K562 (cell line): Measurements from ENCODE around the gene LRRC8E. TPM values are rescaled to one million over a fixed set of nuclear protein-coding genes. Genes with fewer than 3 reads are reported as not detected.

ENCODE experiments used
- ATAC-seq: fragments of 200-7000 bp; cut with Tn5 transposase; 3 replicates; pipeline ENCODE4 v1.9.1; 2020; ENCODE audit warnings: moderate library complexity
- BruUV-seq: library from RNA; stranded (reverse); fragments of 400-500 nt; replicated peaks from 2 replicates; lab custom pipeline; 2021; lab: Mats Ljungman, UMichigan
- CTCF ChIA-PET: fragments of 300-600 bp; formaldehyde crosslinking; extraction: SDS; loops from one replicate; lab custom pipeline; 2021; ENCODE audit warnings: low intra/inter-chr PET ratio; lab: Yijun Ruan, JAX
- POLR2A ChIA-PET: fragments of 300-600, 350-650 bp; sonication (Branson Sonifier 250); formaldehyde crosslinking; extraction: SDS; loops from one replicate; lab custom pipeline; 2021; ENCODE audit warnings: antibody characterized with exemption, inconsistent platforms; lab: Yijun Ruan, JAX
- DNase-seq, 4 experiments: peaks; one replicate each; pipeline versions ENCODE4 v3.0.0 to v3.0.0-alpha.2; 2011 to 2018; ENCODE audit warnings: low spot score in 3 of 4, mixed read lengths in 3 of 4; ENCODE audit errors: extremely low read depth in 1 of 4
- FAIRE-seq: peaks from 2 replicates; lab custom pipeline; 2011; peaks lifted over from hg19 to GRCh38; lab: Jason Lieb, UNC
- H2AFZ ChIP-seq: 2 replicates; pipeline ENCODE4 v1.6.0; 2011; ENCODE audit warnings: low read depth, low read length, control low read depth, inconsistent platforms
- H3K27ac ChIP-seq: fragments of 200-600 bp; 3 replicates; pipeline ENCODE4 v1.8.0; 2011; ENCODE audit warnings: low read depth, mild to moderate bottlenecking, control low read depth, inconsistent platforms, low read length, moderate library complexity, mixed read lengths; ENCODE audit errors: extremely low read depth
- H3K27me3 ChIP-seq, 2 experiments: fragments of 300-600 bp in 1 of 2; 2 replicates in 1 of 2; 3 replicates in 1 of 2; pipeline versions ENCODE4 v1.6.0 to v1.8.0; 2011; ENCODE audit warnings: inconsistent platforms in 2 of 2, low read length in 2 of 2, mild to moderate bottlenecking in 1 of 2, mixed read lengths in 1 of 2, moderate library complexity in 1 of 2; ENCODE audit not compliant: control insufficient read depth in 2 of 2, insufficient read depth in 2 of 2
- H3K36me3 ChIP-seq: fragments of 300-600 bp; 3 replicates; pipeline ENCODE4 v1.8.0; 2011; ENCODE audit warnings: mild to moderate bottlenecking, low read length, inconsistent platforms; ENCODE audit not compliant: control insufficient read depth, insufficient read depth
- H3K4me1 ChIP-seq, 2 experiments: fragments of 200-600 bp in 1 of 2; replicated peaks in 1 of 2; 2 replicates in 1 of 2; 3 replicates in 1 of 2; pipeline versions ENCODE4 v1.5.1 to v1.8.0; 2011; ENCODE audit warnings: inconsistent platforms in 2 of 2, low read length in 2 of 2, mild to moderate bottlenecking in 1 of 2, mixed read lengths in 1 of 2, moderate library complexity in 1 of 2; ENCODE audit not compliant: control insufficient read depth in 2 of 2, insufficient read depth in 2 of 2
- H3K4me2 ChIP-seq: 2 replicates; pipeline ENCODE4 v1.6.1; 2011; ENCODE audit warnings: low read length, control low read depth, inconsistent platforms, mixed read lengths; ENCODE audit not compliant: insufficient read depth
- H3K4me3 ChIP-seq: fragments of 200-600 bp; sonication (generic), shearing (Covaris generic); 2 replicates; pipeline ENCODE4 v1.5.1; 2016; ENCODE audit warnings: control low read depth, inconsistent platforms
- H3K79me2 ChIP-seq: fragments of 200-600 bp; 3 replicates; pipeline ENCODE4 v1.8.0; 2011; ENCODE audit warnings: low read length, inconsistent platforms; ENCODE audit not compliant: control insufficient read depth, insufficient read depth
- H3K9ac ChIP-seq, 2 experiments: 2 replicates each; pipeline versions ENCODE4 v1.6.0 to v1.6.1; 2011; ENCODE audit warnings: low read depth in 2 of 2, low read length in 2 of 2, control low read depth in 1 of 2, inconsistent platforms in 1 of 2, mild to moderate bottlenecking in 1 of 2, mixed read lengths in 1 of 2; ENCODE audit not compliant: insufficient read depth in 1 of 2
- H3K9me1 ChIP-seq: one replicate; pipeline ENCODE4 v1.6.0; 2011; ENCODE audit warnings: inconsistent platforms, mild to moderate bottlenecking, low read length, moderate library complexity; ENCODE audit not compliant: control insufficient read depth, insufficient read depth
- H3K9me3 ChIP-seq: replicated peaks from 2 replicates; pipeline ENCODE4 v1.5.1; 2011; ENCODE audit warnings: low read depth, low read length, inconsistent platforms; ENCODE audit not compliant: control insufficient read depth, insufficient read depth
- H4K20me1 ChIP-seq: replicated peaks from 2 replicates; pipeline ENCODE4 v1.6.1; 2011; ENCODE audit warnings: low read length, inconsistent platforms, mixed read lengths; ENCODE audit not compliant: control insufficient read depth, insufficient read depth
- BRF1 ChIP-seq: IDR thresholded peaks from 3 replicates; pipeline ENCODE4 v1.6.1; 2011; ENCODE audit warnings: borderline replicate concordance, mild to moderate bottlenecking; ENCODE audit not compliant: insufficient read length; ENCODE audit errors: extremely low read depth
- ERF ChIP-seq: fragments of 450-650 bp; formaldehyde crosslinking; IDR thresholded peaks from 2 replicates; pipeline ENCODE4 v1.4.0; 2020; ENCODE audit warnings: mild to moderate bottlenecking, mixed read lengths
- ESRRB ChIP-seq: fragments of 250-450 bp; sonication (Bioruptor Pico); IDR thresholded peaks from 2 replicates; pipeline ENCODE4 v1.5.0; 2020; ENCODE audit warnings: mild to moderate bottlenecking, moderate library complexity, borderline replicate concordance
- HNRNPL ChIP-seq: fragments of 200-400 bp; formaldehyde crosslinking; IDR thresholded peaks from 2 replicates; pipeline ENCODE4 v1.6.1; 2017; ENCODE audit warnings: low read depth, mild to moderate bottlenecking, low read length
- MTF1 ChIP-seq: fragments of 250-450 bp; sonication (Bioruptor Pico); IDR thresholded peaks from 2 replicates; pipeline ENCODE4 v1.9.0; 2021; ENCODE audit warnings: moderate library complexity, mild to moderate bottlenecking, inconsistent platforms, borderline replicate concordance
- NFE2L1 ChIP-seq: fragments of 450-650 bp; IDR thresholded peaks from 2 replicates; pipeline ENCODE4 v1.6.1; 2016; ENCODE audit warnings: missing genetic modification characterization, low read depth, mild to moderate bottlenecking, missing compliant biosample characterization, moderate library complexity, borderline replicate concordance
- POLR2B ChIP-seq: fragments of 450-650 bp; IDR thresholded peaks from 2 replicates; pipeline ENCODE4 v1.6.1; 2018; ENCODE audit warnings: low read depth; ENCODE audit not compliant: partially characterized antibody
- TCFL5 ChIP-seq: fragments of 250-450 bp; sonication (Bioruptor Pico); conservative IDR thresholded peaks from 2 replicates; pipeline ENCODE4 v1.6.1; 2021; ENCODE audit warnings: mild to moderate bottlenecking, moderate library complexity, matching md5 sums
- ZFX ChIP-seq: sonication (generic); formaldehyde crosslinking; IDR thresholded peaks from 2 replicates; pipeline ENCODE4 v1.8.0; 2022; ENCODE audit warnings: mild to moderate bottlenecking, missing genetic modification reagents, moderate library complexity
- ZNF263 ChIP-seq: sonication (generic); formaldehyde crosslinking; IDR thresholded peaks from 2 replicates; pipeline ENCODE4 v1.8.0; 2022; ENCODE audit warnings: mild to moderate bottlenecking, missing genetic modification reagents, borderline replicate concordance
- ZNF324 ChIP-seq: fragments of 250-450 bp; sonication (Bioruptor Pico); IDR thresholded peaks from 2 replicates; pipeline ENCODE4 v1.4.0; 2020; ENCODE audit warnings: mild to moderate bottlenecking
- WGBS: fragments of 100-300 bp; shearing (Covaris generic); methylation state at CpG from one replicate; pipeline ENCODE4 v1.1.6; 2016; ENCODE audit warnings: low coverage, mixed read lengths; ENCODE audit not compliant: insufficient coverage; ENCODE audit errors: missing lambda C conversion rate; 5-methylcytosine and 5-hydroxymethylcytosine counted together
- in situ Hi-C: fragments of 300-500 bp; cut with MboI; formaldehyde crosslinking; loops from 4 replicates; pipeline ENCODE4 v1.15.0; 2018; ENCODE audit warnings: inconsistent platforms, mixed read lengths
- intact Hi-C: fragments of 100-400 bp; cut with micrococcal nuclease; formaldehyde crosslinking; loops from 2 replicates; pipeline ENCODE4 v1.14.2; 2022
- polyA plus RNA-seq, 8 experiments: library from polyadenylated mRNA; depleted of rRNA in 4 of 8; stranded (reverse) in 5 of 8; unstranded in 3 of 8; fragments of >200 nt; fragmentation: Nextera tagmentation in 2 of 8; fragmentation: Illumina TruSeq in 1 of 8; extraction: Ambion mirVana in 2 of 8; extraction: Trizol in 1 of 8; gene quantifications; 2 replicates each; pipeline versions ENCODE4 v1.2.1 to v1.2.3, GENCODE V29; 2011 to 2014; ENCODE audit warnings: inconsistent platforms in 1 of 8, missing spikeins in 1 of 8
- total RNA-seq, 7 experiments: library from RNA; depleted of rRNA in 6 of 7; stranded (reverse); fragments of >200 nt in 6 of 7; fragmentation: Illumina TruSeq in 2 of 7; extraction: Trizol in 2 of 7; gene quantifications; 2 replicates each; pipeline versions ENCODE4 v1.2.1 to v1.2.3, GENCODE V29; 2011 to 2021; ENCODE audit warnings: low replicate concordance in 1 of 7
- TF ChIP-seq, protein P1 (sequence below): fragments of 150-350 bp; conservative IDR thresholded peaks from 2 replicates; pipeline ENCODE4 v1.6.1; 2014; ENCODE audit warnings: low read length

Gene LRRC8E
- total and polyA plus RNA-seq, 9 of the 15 experiments (the other 6 are each of a cell fraction or from before 2014, with no cell fraction given) = 0.08 to 5.7 (median 3.5) TPM; not detected in 1

DNA sequence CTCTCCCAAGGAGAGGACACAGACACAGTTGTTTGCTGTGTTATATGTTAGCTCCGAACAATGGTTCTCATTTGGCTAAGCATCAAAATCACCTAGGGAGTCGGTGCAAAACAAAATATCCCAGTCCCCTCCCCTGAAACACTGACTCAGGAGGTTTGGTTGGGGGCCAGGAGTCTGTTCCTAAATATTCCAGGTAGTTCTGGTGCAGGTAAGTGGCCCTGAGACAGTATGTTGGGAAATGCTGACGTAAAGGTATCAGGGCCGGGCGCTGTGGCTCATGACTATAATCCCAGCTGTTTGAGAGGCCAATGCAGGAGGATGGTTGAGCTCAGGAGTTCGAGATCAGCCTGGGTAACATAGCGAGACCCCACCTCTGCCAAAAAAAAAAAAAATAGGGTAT, 13.0 kb downstream of the LRRC8E start:
- POLR2A ChIA-PET = interaction anchor here (0.5 to 5.3 kb wide), 8 partner anchors 11 to 890 kb away, joined by 3 to 72 read pairs (median 5); partner anchors contain the start of genes LRRC8E and SNAPC2
- FAIRE-seq = no peak

GRCh38 chr19:7902796-7903243, 14.5 kb downstream of the LRRC8E start:
- peak; percentile 59 for FAIRE-seq
- Histone ChIP-seq H4K20me1 (no peaks in the 10 kb centered on the region), H3K27ac (peak overlapping the region; percentile 96), H3K36me3 (peaks cover 38% of the 10 kb centered on the region; the same call in 2 of the 3 replicates), H3K9me3 (no peaks in the 10 kb centered on the region), H3K79me2 (peaks cover 49% of the 10 kb centered on the region), H3K4me3 (peak overlapping the region; percentile 96), H3K4me2 (peak overlapping the region; percentile 98), H3K4me1 (peaks cover 13 to 61% of the 10 kb centered on the region in 2 experiments; a peak in 4 of 5 replicates), H3K27me3 (no peaks in the 10 kb centered on the region), H3K9me1 (peaks cover 7% of the 10 kb centered on the region), H2AFZ (peak overlapping the region; percentile 87), H3K9ac (peak overlapping the region; percentile 92 to 96)
- intact Hi-C loops = loop anchor here (2.0 kb wide), 2 partner anchors 32 to 50 kb away; no protein-coding TSS in a partner anchor
- POLR2A ChIA-PET = interaction anchor here (0.7 to 5.3 kb wide), 9 partner anchors 9 to 46 kb away, joined by 3 to 72 read pairs (median 6); partner anchors contain the start of genes LRRC8E, SNAPC2 and TGFBR3L
- 0% methylated on average over 17 of the region's 20 CpGs for WGBS
- CTCF ChIA-PET = interaction anchor here (0.6 to 1.0 kb wide), 2 partner anchors 31 to 49 kb away, joined by 3 read pairs; no protein-coding TSS in a partner anchor
- TSS peak; percentile 89 for BruUV-seq
- in situ Hi-C loops = no loop called here
- no peak; the same call in 1 of the 3 replicates for ATAC-seq
- peak in 1 of 4 experiments; percentile 40 for DNase-seq
- TF ChIP-seq, protein P1, sequence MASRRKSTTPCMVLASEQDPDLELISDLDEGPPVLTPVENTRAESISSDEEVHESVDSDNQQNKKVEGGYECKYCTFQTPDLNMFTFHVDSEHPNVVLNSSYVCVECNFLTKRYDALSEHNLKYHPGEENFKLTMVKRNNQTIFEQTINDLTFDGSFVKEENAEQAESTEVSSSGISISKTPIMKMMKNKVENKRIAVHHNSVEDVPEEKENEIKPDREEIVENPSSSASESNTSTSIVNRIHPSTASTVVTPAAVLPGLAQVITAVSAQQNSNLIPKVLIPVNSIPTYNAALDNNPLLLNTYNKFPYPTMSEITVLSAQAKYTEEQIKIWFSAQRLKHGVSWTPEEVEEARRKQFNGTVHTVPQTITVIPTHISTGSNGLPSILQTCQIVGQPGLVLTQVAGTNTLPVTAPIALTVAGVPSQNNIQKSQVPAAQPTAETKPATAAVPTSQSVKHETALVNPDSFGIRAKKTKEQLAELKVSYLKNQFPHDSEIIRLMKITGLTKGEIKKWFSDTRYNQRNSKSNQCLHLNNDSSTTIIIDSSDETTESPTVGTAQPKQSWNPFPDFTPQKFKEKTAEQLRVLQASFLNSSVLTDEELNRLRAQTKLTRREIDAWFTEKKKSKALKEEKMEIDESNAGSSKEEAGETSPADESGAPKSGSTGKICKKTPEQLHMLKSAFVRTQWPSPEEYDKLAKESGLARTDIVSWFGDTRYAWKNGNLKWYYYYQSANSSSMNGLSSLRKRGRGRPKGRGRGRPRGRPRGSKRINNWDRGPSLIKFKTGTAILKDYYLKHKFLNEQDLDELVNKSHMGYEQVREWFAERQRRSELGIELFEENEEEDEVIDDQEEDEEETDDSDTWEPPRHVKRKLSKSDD = no peak
- TF ChIP-seq TCFL5 (CRISPR knock-in tag) (no peak), HNRNPL (no peak), ERF (no peak), NFE2L1 (tag) (no peak), BRF1 (no peak), ZFX (CRISPR knock-in tag) (peak; percentile 12; the same call in 1 of the 2 replicates), MTF1 (CRISPR knock-in tag) (no peak), ZNF263 (CRISPR knock-in tag) (no peak), ZNF324 (CRISPR knock-in tag) (no peak)

More for the DNA sequence above, 13.0 kb downstream of the LRRC8E start:
- H3K9me3 ChIP-seq = no peaks in the 10 kb centered on the region
- ATAC-seq = no peak
- H3K27ac ChIP-seq = no peak overlapping the region
- no peak overlapping the region for H3K9ac ChIP-seq
- peaks cover 7% of the 10 kb centered on the region for H3K9me1 ChIP-seq
- no peak overlapping the region for H2AFZ ChIP-seq
- no peaks in the 10 kb centered on the region for H4K20me1 ChIP-seq
- intact Hi-C loops (no loop called here), in situ Hi-C loops (no loop called here)
- DNase-seq = no peak
- peaks cover 37% of the 10 kb centered on the region for H3K79me2 ChIP-seq
- peaks cover 13 to 50% of the 10 kb centered on the region in 2 experiments; a peak in 4 of 5 replicates for H3K4me1 ChIP-seq
- CTCF ChIA-PET = interaction anchor here (1.2 kb wide), 1 partner anchor 48 kb away, joined by 3 read pairs; no protein-coding TSS in a partner anchor
- H3K27me3 ChIP-seq = no peaks in the 10 kb centered on the region
- BruUV-seq = no TSS peak
- no peak overlapping the region for H3K4me2 ChIP-seq
- no peak overlapping the region for H3K4me3 ChIP-seq
- H3K36me3 ChIP-seq = peaks cover 35% of the 10 kb centered on the region; the same call in 2 of the 3 replicates
- TF ChIP-seq POLR2B = peak; percentile 21
- TF ChIP-seq ESRRB (CRISPR knock-in tag) = no peak
- WGBS = 87% methylated on average over 7 of the region's 7 CpGs
